ENCODE data around the gene SCNN1A.

DNA sequence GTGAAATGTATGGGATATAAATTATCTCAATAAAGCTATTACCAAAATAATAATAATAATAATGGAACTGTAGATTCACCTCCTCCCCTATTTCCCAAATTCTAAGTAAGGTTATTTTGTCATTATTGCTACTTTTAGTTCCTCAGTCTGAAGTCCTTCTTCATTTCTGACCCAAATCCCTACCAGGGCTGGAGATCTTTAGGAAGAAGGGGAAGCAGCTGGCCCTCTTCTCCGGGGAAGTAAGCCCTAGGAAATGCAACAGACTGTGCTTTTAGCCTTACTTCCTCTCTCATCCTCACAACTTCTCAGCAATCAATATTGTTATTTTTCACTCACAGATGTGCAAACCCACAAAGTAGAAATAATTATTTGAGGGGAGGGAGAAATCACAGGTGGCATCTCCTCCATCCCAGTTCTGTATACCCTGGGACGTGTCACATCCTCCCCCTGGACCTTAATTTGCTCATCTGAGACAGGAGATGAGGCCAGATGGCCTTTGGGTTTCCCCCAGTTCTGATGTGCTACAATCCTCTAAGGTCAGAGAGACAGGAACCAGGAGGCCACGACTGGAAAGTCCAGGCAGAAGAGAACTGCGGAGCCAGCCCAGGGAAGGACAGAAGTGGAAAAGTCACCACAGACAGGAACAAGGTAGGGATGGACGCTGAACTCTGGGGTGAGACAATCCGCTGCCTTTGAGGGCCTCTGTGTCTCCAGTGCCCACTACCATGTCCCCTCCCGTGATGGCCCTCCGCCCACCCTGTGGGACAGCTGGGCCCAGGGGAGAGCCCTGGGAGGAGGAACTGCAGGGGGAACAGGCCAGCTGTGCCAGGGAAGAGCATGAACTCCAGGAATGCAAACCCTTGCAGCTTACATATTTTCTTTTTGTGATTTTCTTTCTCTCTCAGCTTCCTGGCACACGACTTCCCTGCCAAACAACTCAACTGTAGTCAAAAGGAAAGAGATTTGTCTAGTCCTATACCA lies 22.9 kb downstream of the SCNN1A start:
- no peak for TF ChIP-seq POLR2A (IDR thresholded peaks at IDR 0.05)
- TF ChIP-seq, protein P1, sequence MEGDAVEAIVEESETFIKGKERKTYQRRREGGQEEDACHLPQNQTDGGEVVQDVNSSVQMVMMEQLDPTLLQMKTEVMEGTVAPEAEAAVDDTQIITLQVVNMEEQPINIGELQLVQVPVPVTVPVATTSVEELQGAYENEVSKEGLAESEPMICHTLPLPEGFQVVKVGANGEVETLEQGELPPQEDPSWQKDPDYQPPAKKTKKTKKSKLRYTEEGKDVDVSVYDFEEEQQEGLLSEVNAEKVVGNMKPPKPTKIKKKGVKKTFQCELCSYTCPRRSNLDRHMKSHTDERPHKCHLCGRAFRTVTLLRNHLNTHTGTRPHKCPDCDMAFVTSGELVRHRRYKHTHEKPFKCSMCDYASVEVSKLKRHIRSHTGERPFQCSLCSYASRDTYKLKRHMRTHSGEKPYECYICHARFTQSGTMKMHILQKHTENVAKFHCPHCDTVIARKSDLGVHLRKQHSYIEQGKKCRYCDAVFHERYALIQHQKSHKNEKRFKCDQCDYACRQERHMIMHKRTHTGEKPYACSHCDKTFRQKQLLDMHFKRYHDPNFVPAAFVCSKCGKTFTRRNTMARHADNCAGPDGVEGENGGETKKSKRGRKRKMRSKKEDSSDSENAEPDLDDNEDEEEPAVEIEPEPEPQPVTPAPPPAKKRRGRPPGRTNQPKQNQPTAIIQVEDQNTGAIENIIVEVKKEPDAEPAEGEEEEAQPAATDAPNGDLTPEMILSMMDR (IDR thresholded peaks at IDR 0.05) = no peak
